Subcutaneous abdominal adipose tissue (tissue), 5 donors: Measurements from ENCODE around the gene WDR47.
A peak's percentile ranks its signal among the peaks of the same experiment; 100 is the strongest.
"Not testable (repeated sequence)": the region's sequence is repeated elsewhere in the genome, so short reads cannot be mapped to it uniquely, and the experiment has no call there.

Experiments used
- H3K27ac ChIP-seq: one replicate; pipeline ENCODE4 v1.7.0; 2013; ENCODE audit warnings: low read depth, mild to moderate bottlenecking, inconsistent platforms, low read length, moderate library complexity
- H3K27me3 ChIP-seq, 5 donors: one replicate each; pipeline ENCODE4 v1.7.0; 2013; ENCODE audit warnings: low read length in 5 of 5, inconsistent platforms in 1 of 5; ENCODE audit not compliant: control insufficient read depth in 5 of 5, insufficient read depth in 4 of 5
- H3K36me3 ChIP-seq, 5 donors: one replicate each; pipeline ENCODE4 v1.7.0; 2013; ENCODE audit warnings: low read length in 5 of 5; ENCODE audit not compliant: control insufficient read depth in 5 of 5, insufficient read depth in 5 of 5
- H3K4me1 ChIP-seq, 5 donors: one replicate each; pipeline ENCODE4 v1.7.0; 2013; ENCODE audit warnings: low read length in 5 of 5, mild to moderate bottlenecking in 3 of 5, moderate library complexity in 1 of 5; ENCODE audit not compliant: control insufficient read depth in 5 of 5, insufficient read depth in 5 of 5
- H3K4me3 ChIP-seq, 5 donors: one replicate each; pipeline ENCODE4 v1.7.0; 2013; ENCODE audit warnings: low read length in 5 of 5, low read depth in 1 of 5
- H3K9ac ChIP-seq, 5 donors: one replicate each; pipeline ENCODE4 v1.7.0; 2013; ENCODE audit warnings: low read length in 5 of 5, mild to moderate bottlenecking in 4 of 5, moderate library complexity in 3 of 5
- H3K9me3 ChIP-seq, 5 donors: one replicate each; pipeline ENCODE4 v1.7.0; 2013; ENCODE audit warnings: low read length in 5 of 5; ENCODE audit not compliant: control insufficient read depth in 5 of 5
- donor health status: healthy.
- donor health status: healthy.
- donor health status: healthy.
- donor health status: healthy.
- donor health status: healthy.

The WDR47 gene

DNA sequence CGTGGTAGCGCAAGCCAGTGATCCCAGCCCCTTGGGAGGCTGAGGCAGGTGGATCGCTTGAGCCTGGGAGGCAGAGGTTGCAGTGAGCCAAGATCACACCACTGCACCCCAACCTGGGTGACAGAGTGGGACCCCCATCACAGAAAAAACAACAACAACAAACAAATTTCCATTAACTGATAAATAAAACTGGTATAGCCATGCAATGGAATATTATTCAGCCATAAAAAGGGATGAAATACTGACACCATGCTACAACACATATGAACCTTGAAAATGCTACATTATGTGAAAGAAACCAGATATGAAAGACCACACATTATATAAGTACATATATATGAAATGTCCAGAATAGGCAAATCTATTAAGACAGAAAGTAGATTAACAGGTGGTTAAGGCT is 90.7 kb downstream of the WDR47 start:
- Histone ChIP-seq H3K27me3 (no peaks in the 10 kb centered on the region), H3K9me3 (no peaks in the 10 kb centered on the region), H3K4me1 (peaks cover 4 to 11% (median 8%) of the 10 kb centered on the region in 5 donors), H3K4me3 (no peak overlapping the region), H3K9ac (no peak overlapping the region), H3K36me3 (peaks cover 3 to 31% (median 10%) of the 10 kb centered on the region in 5 donors), H3K27ac (no peak overlapping the region)

DNA sequence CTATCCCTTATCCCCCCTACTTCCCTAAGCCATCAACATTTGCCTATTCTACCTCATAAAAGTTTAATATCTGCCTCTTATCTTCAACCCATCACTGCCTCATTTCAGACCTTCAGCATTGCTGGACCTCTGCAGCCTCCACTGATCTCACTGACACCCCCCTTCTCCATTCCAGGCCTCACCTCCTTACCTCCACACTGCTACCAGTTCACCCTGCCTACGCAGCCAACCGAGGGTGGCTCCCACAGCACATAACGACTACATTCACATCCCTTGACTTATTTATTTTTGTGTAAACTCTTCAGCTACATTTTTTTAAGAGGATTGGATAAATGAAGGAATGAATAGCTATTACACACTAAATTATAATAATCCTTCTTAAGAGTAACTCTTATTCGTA is 92.9 kb downstream of the WDR47 start:
- Histone ChIP-seq H3K27ac (no peak overlapping the region), H3K9ac (no peak overlapping the region), H3K4me3 (no peak overlapping the region), H3K27me3 (no peaks in the 10 kb centered on the region), H3K4me1 (peaks cover 4 to 9% (median 8%) of the 10 kb centered on the region in 5 donors), H3K36me3 (peaks cover 10 to 26% (median 15%) of the 10 kb centered on the region in 5 donors), H3K9me3 (no peaks in the 10 kb centered on the region)

DNA sequence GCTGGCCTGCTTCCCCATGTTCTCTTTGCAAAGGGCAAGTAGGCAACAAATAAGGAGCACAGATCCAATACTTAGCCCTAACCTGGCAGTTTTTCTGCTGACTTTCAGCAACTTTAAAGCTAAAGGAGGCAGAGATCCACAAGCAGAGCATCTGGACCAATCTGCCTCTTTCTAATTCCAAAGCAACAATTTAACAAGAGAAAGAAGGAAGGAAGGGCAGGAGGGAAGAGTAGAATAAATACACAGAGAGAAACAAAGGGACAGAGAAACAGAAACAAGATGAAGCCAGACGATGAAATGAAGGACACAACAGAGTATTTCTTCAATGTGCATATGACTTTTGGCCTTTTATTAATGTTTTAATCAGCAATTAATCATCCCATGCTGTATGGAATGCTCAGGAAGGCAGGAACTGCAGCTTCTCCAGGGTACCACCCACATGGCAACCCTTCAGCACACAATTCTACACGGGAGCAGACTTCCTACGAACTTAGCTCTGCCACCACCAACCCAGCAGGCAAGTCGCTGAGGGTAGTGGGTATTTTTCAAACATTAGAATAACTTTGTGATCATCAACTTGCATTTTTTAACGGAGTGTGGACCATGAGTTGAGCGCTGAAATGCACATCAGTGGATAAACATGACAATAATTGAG is 93.9 kb downstream of the WDR47 start:
- Histone ChIP-seq H3K9me3 (no peaks in the 10 kb centered on the region), H3K9ac (peak overlapping the region in 1 of 5 donors; percentile 26), H3K27ac (no peak overlapping the region)

GRCh38 chr1:108936170-108936569 is 105.7 kb downstream of the WDR47 start:
- H3K27ac ChIP-seq: no peak overlapping the region
- H3K9ac ChIP-seq: no peak overlapping the region
- no peak overlapping the region for H3K4me3 ChIP-seq
- no peaks in the 10 kb centered on the region for H3K4me1 ChIP-seq
- no peaks in the 10 kb centered on the region for H3K27me3 ChIP-seq
- no peaks in the 10 kb centered on the region for H3K9me3 ChIP-seq
- H3K36me3 ChIP-seq: peaks cover 54 to 85% (median 71%) of the 10 kb centered on the region in 5 donors

More for the DNA sequence above, 93.9 kb downstream of the WDR47 start:
- H3K27me3 ChIP-seq: no peaks in the 10 kb centered on the region
- no peak overlapping the region for H3K4me3 ChIP-seq
- peaks cover 18 to 34% (median 20%) of the 10 kb centered on the region in 5 donors for H3K36me3 ChIP-seq
- H3K4me1 ChIP-seq: peaks cover 4 to 9% (median 8%) of the 10 kb centered on the region in 5 donors

- Histone ChIP-seq H3K27me3 (no peaks in the 10 kb centered on the region), H3K4me1 (no peaks in the 10 kb centered on the region), H3K36me3 (peaks cover 52 to 96% (median 79%) of the 10 kb centered on the region in 5 donors), H3K9ac (no peak overlapping the region), H3K9me3 (no peaks in the 10 kb centered on the region), H3K27ac (no peak overlapping the region), H3K4me3 (no peak overlapping the region)
These were observed 108.0 kb downstream of the WDR47 start for GRCh38 chr1:108933944-108934343.

- peaks cover 51 to 83% (median 67%) of the 10 kb centered on the region in 5 donors for H3K36me3 ChIP-seq
- H3K4me3 ChIP-seq, H3K27ac ChIP-seq, H3K27me3 ChIP-seq, H3K9me3 ChIP-seq, H3K9ac ChIP-seq, H3K4me1 ChIP-seq: not testable (repeated sequence)
These were observed 114.3 kb downstream of the WDR47 start for GRCh38 chr1:108927565-108927964.

- Histone ChIP-seq H3K9me3 (no peaks in the 10 kb centered on the region), H3K36me3 (peaks cover 41 to 69% (median 53%) of the 10 kb centered on the region in 5 donors), H3K9ac (no peak overlapping the region), H3K4me3 (no peak overlapping the region), H3K4me1 (no peaks in the 10 kb centered on the region), H3K27ac (no peak overlapping the region), H3K27me3 (no peaks in the 10 kb centered on the region)
These were observed 116.0 kb downstream of the WDR47 start for GRCh38 chr1:108925920-108926319.
